ENCODE results near the gene NACA2.

Gene NACA2

DNA sequence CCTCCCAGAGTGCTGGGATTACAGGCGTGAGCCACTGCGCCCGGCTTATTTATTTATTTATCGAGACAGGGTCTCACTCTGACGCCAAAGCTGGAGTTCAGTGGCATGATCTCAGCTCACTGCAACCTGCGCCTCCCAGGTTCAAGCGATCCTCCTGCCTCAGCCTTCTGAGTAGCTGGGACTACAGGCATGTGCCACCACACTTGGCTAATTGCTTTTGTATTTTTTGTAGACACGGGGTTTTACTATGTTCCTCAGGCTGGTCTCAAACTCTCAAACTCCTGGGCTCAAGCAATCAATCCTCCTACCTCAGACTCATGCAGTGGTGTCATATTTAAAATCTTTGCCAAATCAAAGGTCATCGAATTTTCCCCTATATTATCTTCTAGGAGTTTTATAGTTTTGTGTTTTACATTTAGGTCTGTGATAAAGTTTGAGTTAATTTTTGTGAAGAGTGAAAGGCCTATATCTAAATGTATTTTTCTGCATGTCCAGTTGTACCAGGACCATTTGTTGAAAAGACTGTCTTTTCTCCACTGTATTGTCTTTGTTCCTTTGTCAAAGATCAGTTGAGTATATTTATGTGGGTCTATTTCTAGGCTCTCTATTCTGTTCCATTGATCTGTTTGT is 47.1 kb downstream of the NACA2 start:
- no peak for DNase-seq

DNA sequence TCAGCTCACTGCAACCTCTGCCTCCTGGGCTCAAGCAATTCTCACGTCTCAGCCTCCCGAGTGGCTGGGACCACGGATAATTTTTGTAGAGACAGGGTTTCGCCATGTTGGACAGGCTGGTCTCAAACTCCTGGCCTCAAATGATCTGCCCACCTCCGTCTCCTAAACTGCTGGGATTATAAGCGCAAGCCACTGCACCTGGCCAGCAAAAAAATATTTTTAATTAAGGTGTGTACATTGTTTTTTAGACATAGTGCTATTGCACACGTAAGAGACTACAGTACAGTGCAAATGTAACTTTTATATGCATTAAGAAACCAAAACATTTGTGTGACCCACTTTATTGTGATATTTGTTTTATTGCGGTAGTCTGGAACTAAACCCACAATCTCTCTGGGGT is 49.0 kb downstream of the NACA2 start:
- no peak for DNase-seq

DNA sequence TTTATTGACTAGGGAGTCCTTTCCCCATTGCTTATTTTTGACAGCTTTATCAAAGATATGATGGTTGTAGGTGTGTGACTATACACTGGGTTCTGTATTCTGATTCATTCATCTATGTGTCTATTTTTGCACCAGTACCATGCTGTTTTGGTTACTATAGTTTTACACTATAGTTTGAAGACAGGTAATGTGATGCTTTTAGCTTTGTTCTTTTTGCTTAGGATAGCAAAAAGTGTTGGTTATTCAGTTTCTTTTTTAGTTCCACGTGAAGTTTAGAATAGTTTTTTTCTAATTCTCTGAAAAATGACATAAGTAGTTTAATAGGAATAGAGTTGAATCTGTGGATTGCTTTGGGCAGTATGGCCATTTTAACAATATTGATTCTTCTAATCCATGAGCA is 50.1 kb downstream of the NACA2 start:
- DNase-seq, result no peak
